Measurements from ENCODE around the gene VAMP2. TPM values are rescaled to one million over a fixed set of nuclear protein-coding genes. Genes with fewer than 3 reads are reported as not detected.
A peak's percentile ranks its signal among the peaks of the same experiment; 100 is the strongest.

The VAMP2 gene
- total RNA-seq, 2 donors from 2014 or later = 66.7 to 80.1 TPM

DNA sequence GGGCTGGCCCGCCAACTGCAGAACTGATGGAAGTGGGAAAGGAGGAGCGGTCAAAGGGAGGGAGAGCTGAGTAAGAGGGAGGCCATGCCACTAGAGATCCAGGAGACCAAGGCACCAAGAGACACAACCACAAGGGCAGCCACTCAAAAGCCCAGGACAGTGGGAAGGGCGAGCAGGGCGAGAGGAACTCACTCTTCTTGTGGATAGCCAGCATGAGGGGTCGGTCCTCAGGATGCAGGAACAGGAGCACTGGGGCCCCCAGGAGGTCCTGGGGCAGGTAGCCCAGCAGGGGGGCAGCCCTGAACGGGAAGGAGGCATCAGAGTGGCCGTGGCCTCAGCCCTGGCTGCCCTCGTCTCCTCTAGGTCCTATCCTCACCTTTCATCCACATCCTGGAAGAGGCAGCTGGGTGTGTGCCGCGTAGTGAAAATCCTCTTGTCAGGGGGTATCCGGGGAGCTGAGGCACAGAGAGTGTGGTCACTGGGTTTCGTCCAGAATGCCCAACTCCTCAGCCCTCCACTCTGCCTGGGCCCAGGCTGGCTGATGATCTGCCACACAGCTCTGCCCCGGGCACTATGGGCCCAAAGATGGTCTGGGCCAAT is 14.8 kb downstream of the VAMP2 start:
- intact Hi-C loops (cut with DNase I) = loop anchor here in 1 of 2 donors (5.0 kb wide), 1 partner anchor 916 kb away; the partner anchor contains the start of gene DVL2
- DNase-seq (ENCODE audit: low spot score) = no peak

DNA sequence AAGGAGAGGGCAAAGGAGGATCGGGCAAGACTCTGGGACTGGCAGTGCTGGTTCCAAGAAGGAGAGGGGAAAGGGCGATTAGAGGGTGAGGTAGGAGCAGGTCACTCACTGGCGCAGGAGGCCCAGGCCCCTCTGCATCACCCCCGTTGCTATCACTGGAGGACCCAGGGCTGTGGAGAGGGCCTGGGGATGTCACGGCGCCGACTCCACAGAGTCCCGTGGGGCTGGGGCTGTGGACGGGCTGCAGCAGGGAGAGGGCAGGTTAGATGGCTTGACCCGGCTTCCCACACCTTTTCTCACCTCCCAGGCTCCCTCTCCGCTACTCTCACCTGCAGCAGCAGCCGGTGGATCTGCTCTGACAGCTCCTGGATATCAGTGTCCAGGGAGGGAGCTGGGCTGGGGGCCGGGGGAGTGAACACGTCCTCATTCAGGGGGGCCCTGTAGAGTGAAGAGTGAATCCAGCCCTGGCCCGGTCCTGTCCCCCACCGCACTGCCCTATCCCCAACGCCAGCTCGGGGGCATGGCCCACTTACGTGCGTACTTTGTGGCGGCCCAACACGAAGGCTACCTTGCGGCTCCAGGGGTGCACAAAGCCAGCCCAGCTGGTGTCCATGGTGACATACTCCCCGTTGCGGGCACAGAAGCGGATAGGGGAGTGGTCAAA is 15.5 kb downstream of the VAMP2 start:
- intact Hi-C loops (cut with DNase I) = loop anchor here in 1 of 2 donors (5.0 kb wide), 1 partner anchor 915 kb away; the partner anchor contains the start of gene DVL2
- peak; percentile 81 for DNase-seq (ENCODE audit: low spot score)

DNA sequence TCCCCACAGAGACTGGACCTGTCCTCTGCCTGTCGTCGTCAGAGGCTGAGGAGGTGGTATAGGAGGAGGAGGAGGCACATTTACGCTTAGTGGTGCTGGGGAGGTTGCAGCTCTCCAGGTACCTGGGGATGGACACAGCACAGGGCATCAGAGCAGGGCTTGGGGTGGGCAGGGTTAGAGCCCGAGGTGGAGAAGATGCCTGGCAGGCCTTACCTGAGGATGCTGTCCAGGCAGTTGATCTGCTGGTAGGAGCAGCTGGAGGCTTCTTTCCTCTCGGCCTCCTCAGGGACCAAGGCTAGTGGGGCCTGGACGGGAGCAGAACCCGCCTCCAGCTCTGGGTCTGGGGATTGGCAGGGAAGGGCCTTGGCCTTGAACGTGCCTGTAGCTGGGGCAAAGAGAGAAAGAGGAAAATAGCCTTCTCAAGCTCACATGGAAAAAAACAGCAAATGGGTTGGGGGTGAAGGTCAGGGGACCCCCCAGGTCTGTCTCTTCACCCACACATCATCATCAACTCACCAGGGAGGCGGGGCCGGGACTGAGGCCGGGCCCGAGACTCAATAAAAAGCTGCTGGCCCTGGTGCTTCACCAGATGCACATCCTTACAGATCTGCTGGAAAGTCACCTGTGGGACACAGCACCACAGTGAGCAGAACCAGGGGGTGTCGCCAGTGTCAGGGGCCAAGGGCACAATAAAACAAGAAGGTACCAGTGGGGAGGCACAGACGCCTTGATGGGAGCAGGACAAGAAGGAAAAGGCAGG is 16.2 kb downstream of the VAMP2 start:
- no peak for DNase-seq (ENCODE audit: low spot score)
- intact Hi-C loops (cut with DNase I) = loop anchor here in 1 of 2 donors (5.0 kb wide), 1 partner anchor 914 kb away; the partner anchor contains the start of gene DVL2

DNA sequence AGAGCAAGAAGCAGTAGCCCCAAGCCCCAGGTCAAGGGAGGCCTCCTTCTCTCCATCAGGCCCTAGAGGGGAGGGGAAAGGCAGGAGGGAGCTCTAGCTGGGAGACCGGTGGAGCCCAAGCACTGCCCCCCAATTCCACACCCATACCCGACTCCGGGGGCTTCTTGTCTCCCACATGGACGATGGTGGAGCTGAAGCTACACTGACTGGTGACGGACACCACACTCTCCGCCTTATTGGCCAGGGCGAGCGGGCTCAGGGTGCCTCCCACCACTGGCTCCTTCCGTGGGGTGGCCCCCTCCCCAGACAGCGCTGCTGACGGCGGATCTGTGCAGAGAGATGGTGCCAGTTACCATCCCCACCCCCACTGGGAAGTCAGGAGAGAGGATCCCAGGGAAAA is 16.9 kb downstream of the VAMP2 start:
- intact Hi-C loops (cut with DNase I) = loop anchor here in 1 of 2 donors (5.0 kb wide), 1 partner anchor 914 kb away; the partner anchor contains the start of gene DVL2
- no peak for DNase-seq (ENCODE audit: low spot score)

DNA sequence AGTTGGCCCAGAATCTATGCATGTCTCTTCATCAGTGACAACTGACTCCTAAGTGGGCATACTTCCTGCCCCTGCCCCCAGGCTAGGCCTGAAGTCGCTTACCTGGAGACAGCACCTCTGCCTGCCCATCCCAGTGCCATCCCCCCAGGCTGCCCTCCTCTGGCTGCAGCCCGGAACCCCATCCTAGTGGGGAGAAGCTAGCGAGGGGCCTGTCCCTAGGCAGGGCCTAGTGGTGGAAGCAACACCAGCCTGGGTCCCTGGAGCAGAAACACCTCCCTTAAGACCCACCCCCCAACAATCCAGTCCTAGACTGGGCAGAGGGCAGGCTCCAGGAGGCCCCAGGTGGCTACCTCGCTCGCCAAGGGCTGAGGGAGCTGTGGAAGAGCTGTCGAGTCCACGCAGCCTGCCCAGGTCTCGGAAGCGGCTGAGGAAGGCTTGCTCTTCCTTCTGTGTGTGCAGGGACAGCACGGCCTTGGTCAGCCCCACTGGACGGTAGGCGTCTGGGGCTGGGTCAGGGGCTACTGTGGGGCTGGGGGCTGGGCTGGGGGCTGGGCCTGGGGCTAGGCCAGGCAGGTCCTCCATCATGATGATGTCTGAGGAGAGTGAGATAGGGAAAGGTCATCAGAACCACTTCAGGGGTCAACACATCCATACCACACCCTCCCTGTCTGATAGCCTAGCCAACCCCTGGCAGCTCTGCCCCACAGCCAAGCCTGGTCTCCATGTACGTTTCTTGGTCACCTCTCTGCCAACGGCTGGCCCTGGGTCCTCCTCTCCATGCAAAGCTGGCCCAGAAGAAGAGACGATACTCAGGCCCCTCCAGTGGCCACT is 18.1 kb downstream of the VAMP2 start:
- intact Hi-C loops (cut with DNase I) = loop anchor here in 1 of 2 donors (5.0 kb wide), 1 partner anchor 912 kb away; the partner anchor contains the start of gene DVL2
- no peak for DNase-seq (ENCODE audit: low spot score)

DNA sequence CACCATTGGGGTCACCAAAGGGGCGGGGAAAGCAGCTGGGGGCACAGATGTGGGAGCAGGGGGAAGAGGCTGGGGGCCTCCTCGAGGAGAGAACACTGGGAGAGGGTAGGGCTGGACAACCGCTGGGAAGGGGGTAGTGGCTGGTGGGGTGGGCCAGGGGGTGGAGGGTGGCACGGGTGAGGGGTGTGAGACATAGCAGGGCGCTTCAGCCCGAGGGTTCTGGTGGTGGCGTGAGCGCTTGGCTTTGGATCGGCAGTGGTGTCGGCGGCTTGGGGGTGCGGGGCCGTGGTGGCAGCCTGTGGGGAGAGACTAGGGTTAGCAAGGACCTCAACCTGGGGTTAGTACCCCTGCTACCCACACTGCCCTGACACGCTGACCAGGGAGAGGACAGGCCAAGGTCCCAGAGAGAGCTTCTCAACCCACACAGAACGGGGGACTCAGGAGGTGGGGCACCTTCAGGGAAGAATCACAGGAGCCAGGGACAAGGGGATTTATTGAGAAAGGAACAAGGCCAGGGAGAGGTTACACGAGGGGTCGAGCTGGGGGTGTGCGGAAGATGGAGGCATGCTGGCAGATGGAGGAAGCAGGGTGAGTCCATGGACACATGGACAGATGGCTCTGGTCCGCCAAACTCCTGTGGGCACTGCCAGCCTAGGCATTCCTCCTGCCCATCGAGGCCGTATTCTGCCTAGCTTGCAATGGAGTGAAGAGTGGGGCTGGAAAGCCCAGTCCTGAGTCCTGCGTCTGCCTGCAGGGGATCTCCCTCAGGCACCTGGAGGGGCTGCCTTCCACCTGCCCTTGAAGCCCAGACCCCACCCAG is 19.0 kb downstream of the VAMP2 start:
- intact Hi-C loops (cut with DNase I) = no loop called here
- no peak for DNase-seq (ENCODE audit: low spot score)

DNA sequence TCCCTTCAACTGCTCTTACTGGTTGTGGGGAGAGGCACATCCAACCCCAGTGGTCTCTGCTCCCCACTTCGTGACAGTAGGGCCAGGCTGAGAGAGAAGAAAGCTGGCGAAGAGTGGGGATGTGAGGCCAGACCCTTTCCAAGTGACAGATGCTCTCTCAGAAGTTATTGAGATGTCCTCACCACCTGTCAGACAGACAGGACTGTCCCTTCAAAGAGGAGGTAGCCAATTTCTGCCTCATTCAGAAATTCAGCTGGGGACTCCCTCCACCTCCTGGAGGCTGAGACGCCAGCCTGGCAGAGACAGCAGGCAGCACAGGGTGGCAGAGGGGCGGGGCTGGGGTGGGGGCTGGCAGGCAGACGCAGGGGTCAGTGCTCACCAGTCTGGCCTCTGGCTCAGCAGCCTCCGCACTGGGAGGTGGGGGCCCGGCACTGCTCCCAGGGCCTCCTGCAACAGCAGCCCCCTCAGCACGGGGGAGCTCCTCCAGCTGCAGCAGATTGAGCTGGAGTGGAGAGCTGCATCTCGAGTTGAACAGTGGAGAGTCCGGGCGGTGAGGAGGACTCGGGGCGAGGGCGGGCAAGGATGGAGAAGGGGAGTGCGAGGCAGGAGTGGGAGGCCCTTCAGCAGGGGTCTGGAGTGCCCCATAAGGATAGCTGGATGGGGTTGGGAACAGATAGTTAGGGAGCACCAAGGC is 19.7 kb downstream of the VAMP2 start:
- intact Hi-C loops (cut with DNase I) = no loop called here
- DNase-seq (ENCODE audit: low spot score) = no peak

DNA sequence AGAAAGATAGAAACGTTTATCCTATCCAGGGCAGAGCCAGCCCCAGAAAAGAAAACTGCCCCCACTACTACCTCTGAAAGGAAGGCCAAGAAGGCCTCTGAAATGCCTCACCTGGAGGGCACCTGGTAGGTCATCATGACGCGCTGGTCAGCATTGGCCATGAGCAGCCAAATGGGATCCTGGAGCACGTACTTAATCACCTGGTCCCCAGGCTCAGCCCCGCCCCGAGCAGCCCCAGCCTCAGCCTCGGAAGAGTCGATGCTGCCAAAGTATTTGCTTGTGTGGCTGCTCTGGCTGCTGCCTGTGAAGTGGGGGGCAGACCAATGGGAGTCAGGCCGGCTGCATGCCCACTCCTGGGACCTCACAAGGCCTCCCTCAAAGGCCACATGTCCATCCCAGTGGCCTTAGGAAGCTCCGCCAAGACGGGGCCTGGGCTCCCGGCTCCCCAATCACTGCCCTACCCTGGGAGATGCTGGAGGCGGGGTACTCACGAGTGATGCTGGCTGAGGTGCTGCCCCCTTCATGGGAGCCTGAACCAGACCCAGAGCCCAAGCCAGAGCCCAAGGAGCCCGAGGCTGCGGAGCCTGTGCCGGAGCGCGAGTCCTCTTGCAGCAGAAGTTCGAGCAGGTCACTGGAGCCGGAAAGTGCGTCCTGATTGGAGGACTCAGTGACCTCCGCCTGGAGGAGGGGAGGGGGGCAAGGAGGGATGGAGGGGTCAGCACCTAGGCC is 20.4 kb downstream of the VAMP2 start:
- intact Hi-C loops (cut with DNase I) = no loop called here
- DNase-seq (ENCODE audit: low spot score) = no peak

DNA sequence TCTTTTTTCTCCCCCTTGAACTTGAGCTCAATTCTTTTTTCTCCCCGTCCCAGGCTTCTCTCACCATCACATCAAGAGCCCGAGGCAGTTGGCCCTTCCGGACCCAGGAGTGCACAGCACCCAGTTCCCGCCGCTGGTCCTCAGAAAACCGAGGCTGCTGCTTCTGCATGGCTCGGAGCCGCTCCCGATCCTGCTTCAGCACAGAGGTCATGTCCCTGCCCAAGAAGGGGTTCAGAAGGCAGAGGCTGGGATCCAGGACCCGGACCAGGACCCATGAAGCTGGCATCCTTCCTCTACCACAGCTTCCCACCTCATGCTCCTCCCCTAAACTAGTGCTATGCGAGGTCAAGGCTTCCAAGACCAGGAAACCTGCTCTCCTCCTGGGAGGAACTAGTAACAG is 21.0 kb downstream of the VAMP2 start:
- intact Hi-C loops (cut with DNase I) = no loop called here
- DNase-seq (ENCODE audit: low spot score) = no peak

DNA sequence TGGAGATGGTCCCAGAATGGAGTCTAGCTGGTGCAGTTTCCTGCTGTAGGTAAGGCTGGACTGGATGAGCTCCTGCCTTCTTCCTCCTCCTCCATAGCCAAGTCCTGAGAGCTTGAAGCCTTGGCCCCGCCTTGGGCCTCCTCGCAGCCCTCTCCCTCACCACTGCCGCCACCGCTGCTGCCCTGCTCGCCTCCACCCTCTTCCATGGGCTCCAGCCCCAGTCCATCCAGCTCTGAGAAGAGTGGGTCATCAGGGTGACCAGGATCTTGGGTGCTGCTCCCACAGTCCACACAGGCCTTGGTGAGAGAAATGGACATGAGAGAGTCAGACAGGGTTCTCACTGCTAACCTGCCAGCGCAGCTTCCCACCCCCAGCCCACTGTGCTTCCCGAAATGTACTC is 21.7 kb downstream of the VAMP2 start:
- no peak for DNase-seq (ENCODE audit: low spot score)
- intact Hi-C loops (cut with DNase I) = no loop called here

DNA sequence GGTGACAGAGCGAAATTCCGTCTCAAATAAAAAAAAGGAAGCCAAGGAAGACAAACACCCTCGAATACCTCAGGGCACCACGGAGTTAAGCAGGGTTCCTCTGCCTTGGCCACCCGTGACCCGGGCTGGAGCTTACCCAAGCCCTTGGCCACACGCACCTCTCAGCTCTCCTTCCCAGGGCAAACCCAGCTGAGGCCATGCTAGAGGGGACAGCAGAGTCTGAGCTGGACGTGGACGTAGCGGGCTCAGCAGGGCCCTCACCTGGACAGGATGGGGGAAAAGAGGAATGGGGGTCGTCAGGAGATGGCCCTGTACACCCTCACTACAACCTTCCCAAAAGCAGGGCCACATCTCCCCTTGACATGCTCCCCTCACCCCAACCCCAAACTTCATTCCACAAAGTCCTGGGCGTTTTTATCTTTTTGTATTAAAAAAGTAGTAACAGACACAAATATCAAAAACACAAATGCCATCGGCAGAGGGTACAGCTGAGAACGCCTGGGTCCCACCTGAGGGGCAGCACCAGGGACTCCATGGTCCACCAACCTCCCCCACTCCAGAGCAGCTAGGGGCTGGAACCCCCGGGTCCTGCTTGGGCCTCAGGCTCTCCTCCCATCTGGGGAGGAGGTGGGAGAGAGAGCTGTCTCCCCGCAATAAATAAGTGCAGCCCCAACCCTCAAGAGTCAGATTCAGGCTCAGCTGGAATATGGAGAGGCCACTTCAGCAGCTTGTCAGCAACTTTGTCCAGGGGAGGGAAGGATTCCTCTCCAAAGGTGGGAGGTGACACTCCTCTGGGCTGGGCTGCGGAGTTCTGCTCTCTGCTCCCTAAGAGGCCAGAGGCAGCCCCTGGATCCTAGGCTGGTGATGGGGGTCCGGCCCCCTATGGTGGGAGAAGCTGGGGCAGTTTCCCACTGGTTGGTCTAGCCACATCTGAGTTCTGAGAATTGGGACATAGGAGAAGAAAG is 22.4 kb downstream of the VAMP2 start:
- intact Hi-C loops (cut with DNase I) = no loop called here
- DNase-seq (ENCODE audit: low spot score) = no peak

DNA sequence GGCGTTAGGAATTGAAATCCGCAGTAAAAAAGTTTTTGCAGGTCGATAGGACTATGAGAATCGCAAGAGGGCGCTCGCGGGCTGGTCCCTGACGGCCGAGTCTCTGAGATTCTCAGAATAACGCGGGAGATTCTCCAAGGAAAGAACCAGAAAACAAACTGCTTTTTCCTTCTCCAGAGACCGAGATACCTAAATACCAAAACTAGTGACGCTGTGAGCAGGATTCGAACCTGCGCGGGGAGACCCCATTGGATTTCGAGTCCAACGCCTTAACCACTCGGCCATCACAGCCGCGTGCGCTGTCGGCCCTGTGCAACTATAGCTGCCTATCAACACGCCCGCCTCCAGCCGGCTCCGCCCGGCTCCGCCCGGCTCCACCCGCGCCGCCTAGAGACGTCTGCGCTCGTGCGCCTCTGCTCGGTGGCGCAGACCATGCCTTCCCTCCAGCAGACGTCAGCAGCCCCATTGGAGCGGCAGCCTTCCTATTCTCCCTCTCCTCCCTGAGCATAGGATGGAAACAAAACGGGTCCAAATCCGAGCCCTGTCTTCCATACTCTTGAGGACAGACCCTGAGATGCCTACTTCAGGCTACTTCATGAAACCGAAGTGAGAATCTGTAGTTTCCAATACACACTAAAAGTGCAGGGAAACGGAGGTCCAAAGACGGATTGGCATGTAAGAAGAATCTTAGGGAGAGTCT is 23.9 kb downstream of the VAMP2 start:
- peak; percentile 98 for DNase-seq (ENCODE audit: low spot score)
- intact Hi-C loops (cut with DNase I) = no loop called here

DNA sequence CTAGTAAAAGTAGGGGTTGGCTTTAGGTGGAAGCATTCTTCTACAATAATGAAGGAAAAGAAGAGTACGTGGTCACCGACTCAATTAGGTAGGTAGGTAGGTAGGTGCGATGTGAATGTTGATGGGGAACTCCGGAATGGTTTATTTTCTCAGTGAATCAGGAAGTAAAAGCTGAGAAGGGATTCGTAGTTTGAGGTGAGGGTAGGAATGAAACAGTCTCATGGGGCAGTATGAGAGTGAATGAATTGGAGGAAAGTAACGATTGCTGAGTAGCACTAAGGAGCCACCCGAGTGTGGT is 24.4 kb downstream of the VAMP2 start:
- DNase-seq (ENCODE audit: low spot score) = no peak
- intact Hi-C loops (cut with DNase I) = no loop called here

DNA sequence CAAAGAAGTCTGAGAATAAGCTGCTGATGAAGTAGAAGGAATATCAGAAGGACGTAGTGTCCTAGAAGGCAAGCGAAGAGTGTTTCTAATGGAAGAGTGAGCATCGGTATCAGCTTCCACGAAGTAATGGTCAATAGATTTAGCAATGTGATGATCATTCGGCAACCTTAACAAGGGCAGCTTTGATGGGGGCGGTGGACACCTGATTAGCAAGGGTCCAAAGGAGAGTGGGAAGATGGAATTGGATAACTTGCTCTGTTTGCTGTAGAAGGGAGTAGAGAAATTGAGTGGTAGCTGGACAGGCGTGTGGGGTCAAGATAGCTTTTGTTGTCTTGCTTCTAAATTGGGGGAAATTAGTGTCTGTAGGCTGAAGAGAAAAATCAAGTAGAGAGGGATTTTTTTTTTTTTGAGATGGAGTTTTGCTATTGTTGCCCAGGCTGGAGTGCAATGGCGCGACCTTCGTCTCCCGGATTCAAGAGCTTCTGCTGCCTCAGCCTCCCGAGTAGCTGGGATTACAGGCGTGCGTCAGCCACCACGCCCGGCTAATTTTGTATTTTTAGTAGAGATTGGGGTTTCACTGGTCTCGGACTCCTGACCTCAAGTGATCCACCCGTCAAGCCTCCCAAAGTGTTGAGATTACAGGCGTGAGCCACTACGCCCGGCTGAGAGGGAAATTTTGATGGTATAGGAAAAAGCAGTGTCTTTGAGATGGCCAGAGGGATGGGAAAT is 24.9 kb downstream of the VAMP2 start:
- no peak for DNase-seq (ENCODE audit: low spot score)
- intact Hi-C loops (cut with DNase I) = no loop called here

DNA sequence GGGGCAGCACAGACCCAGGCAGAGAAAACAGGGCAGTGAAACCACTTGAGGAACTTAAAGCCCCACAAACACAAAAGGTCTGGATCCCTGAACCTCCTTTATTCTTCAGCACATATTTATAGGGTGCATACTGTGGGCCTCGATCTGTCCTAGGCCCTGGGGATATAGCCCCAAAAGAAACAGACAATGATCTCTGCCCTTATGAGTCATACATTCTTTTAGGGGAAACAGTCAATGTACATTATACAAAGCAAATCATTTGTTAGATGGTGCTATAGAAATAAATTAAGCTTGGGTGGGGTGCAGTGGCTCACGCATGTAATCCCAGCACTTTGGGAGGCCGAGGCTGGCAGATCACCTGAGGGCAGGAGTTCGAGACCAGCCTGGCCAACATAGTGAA is 28.8 kb downstream of the VAMP2 start:
- intact Hi-C loops (cut with DNase I) = no loop called here
- no peak for DNase-seq (ENCODE audit: low spot score)
